GM12878 (cell line): ENCODE results near the gene KIF23. TPM values are rescaled to one million over a fixed set of nuclear protein-coding genes. Genes with fewer than 3 reads are reported as not detected.

ENCODE experiments used
- ATAC-seq: fragments of 200-7000 bp; cut with Tn5 transposase; 3 replicates; pipeline ENCODE4 v1.9.1; 2020; ENCODE audit warnings: mild to moderate bottlenecking, moderate library complexity
- BruUV-seq: library from RNA; stranded (reverse); fragments of 400-500 nt; replicated peaks from 2 replicates; lab custom pipeline; 2021; lab: Mats Ljungman, UMichigan
- CTCF ChIA-PET: fragments of 300-600 bp; sonication (Branson Sonifier 250); formaldehyde crosslinking; extraction: SDS; loops from one replicate; lab custom pipeline; 2021; ENCODE audit warnings: inconsistent platforms; lab: Yijun Ruan, JAX
- POLR2A ChIA-PET: fragments of 350-600 bp; formaldehyde crosslinking; extraction: SDS; loops from one replicate; lab custom pipeline; 2021; ENCODE audit warnings: inconsistent platforms; lab: Charles Lee
- RAD21 ChIA-PET: fragments of 300-600 bp; sonication (Branson Sonifier 250); formaldehyde crosslinking; loops from one replicate; lab custom pipeline; 2023; ENCODE audit warnings: antibody characterized with exemption; ENCODE audit not compliant: unreplicated experiment; lab: Charles Lee
- SMC1A ChIA-PET: fragments of 300-600 bp; sonication (Branson Sonifier 250); formaldehyde crosslinking; loops from one replicate; lab custom pipeline; 2023; ENCODE audit not compliant: unreplicated experiment, uncharacterized antibody; lab: Charles Lee
- DNase-seq: peaks from one replicate; pipeline ENCODE4 v3.0.0-alpha.2; 2011; ENCODE audit warnings: low read depth, low spot score
- FAIRE-seq: peaks from 3 replicates; lab custom pipeline; 2011; peaks lifted over from hg19 to GRCh38; lab: Jason Lieb, UNC
- H2AFZ ChIP-seq: 2 replicates; pipeline ENCODE4 v1.6.0; 2011; ENCODE audit warnings: low read depth, low read length, control low read depth; ENCODE audit not compliant: control insufficient read depth
- H3K27ac ChIP-seq: 2 replicates; pipeline ENCODE4 v1.5.1; 2011; ENCODE audit warnings: control low read depth; ENCODE audit not compliant: control insufficient read depth, insufficient read depth
- H3K27me3 ChIP-seq, 2 experiments: replicated peaks in 1 of 2; 2 replicates each; pipeline versions ENCODE4 v1.6.0 to v1.6.1; 2011; ENCODE audit warnings: low read length in 1 of 2; ENCODE audit not compliant: control insufficient read depth in 2 of 2, insufficient read depth in 2 of 2
- H3K36me3 ChIP-seq, 2 experiments: 2 replicates each; pipeline ENCODE4 v1.5.1; 2011; ENCODE audit warnings: low read length in 1 of 2; ENCODE audit not compliant: control insufficient read depth in 2 of 2, insufficient read depth in 2 of 2
- H3K4me1 ChIP-seq: 2 replicates; pipeline ENCODE4 v1.6.1; 2011; ENCODE audit warnings: mild to moderate bottlenecking, low read length, moderate library complexity, mixed read lengths; ENCODE audit not compliant: control insufficient read depth, insufficient read depth
- H3K4me2 ChIP-seq: 2 replicates; pipeline ENCODE4 v1.6.0; 2011; ENCODE audit warnings: control low read depth; ENCODE audit not compliant: control insufficient read depth, insufficient read depth
- H3K4me3 ChIP-seq: fragments of 200-600 bp; sonication (generic); 2 replicates; pipeline ENCODE4 v1.5.1; 2016
- H3K79me2 ChIP-seq: 2 replicates; pipeline ENCODE4 v1.6.0; 2011; ENCODE audit warnings: low read length; ENCODE audit not compliant: control insufficient read depth, insufficient read depth
- H3K9ac ChIP-seq: 2 replicates; pipeline ENCODE4 v1.8.0; 2011; ENCODE audit warnings: low read length, control low read depth, mixed read lengths; ENCODE audit not compliant: control insufficient read depth, insufficient read depth
- H3K9me3 ChIP-seq: replicated peaks from 3 replicates; pipeline ENCODE4 v1.5.1; 2011; ENCODE audit warnings: mild to moderate bottlenecking, low read length; ENCODE audit not compliant: control insufficient read depth, insufficient read depth
- H4K20me1 ChIP-seq: 2 replicates; pipeline ENCODE4 v1.6.0; 2011; ENCODE audit not compliant: control insufficient read depth, insufficient read depth
- FOXM1 ChIP-seq: IDR thresholded peaks from 2 replicates; pipeline ENCODE4 v1.6.1; 2012; ENCODE audit warnings: low read depth, mild to moderate bottlenecking, inconsistent platforms, low read length, moderate library complexity
- MEF2B ChIP-seq: fragments of 450-650 bp; IDR thresholded peaks from 2 replicates; pipeline ENCODE4 v1.6.1; 2018; ENCODE audit warnings: mild to moderate bottlenecking, moderate library complexity; ENCODE audit not compliant: partially characterized antibody, poor library complexity, severe bottlenecking
- NBN ChIP-seq: fragments of 450-650 bp; IDR thresholded peaks from 2 replicates; pipeline ENCODE4 v1.6.1; 2016
- NFIC ChIP-seq: IDR thresholded peaks from 2 replicates; pipeline ENCODE4 v1.6.1; 2012; ENCODE audit warnings: low read depth, mild to moderate bottlenecking, inconsistent platforms, low read length, moderate library complexity
- RFX5 ChIP-seq: IDR thresholded peaks from 2 replicates; pipeline ENCODE4 v1.6.1; 2011; ENCODE audit warnings: low read depth, low read length, improper control_type of control experiment
- SUZ12 ChIP-seq: fragments of 200-600 bp; sonication (generic); IDR thresholded peaks from one replicate; pipeline ENCODE4 v1.6.1; 2018; ENCODE audit warnings: antibody characterized with exemption, mild to moderate bottlenecking; ENCODE audit not compliant: unreplicated experiment
- TCF12 ChIP-seq: IDR thresholded peaks from 2 replicates; pipeline ENCODE4 v1.6.1; 2011; ENCODE audit warnings: low read depth, mild to moderate bottlenecking, low read length
- ZNF274 ChIP-seq: IDR thresholded peaks from one replicate; pipeline ENCODE4 v1.8.0; 2011; ENCODE audit not compliant: insufficient read length, insufficient read depth
- ZNF622 ChIP-seq: fragments of 450-650 bp; IDR thresholded peaks from 2 replicates; pipeline ENCODE4 v1.6.1; 2017; ENCODE audit warnings: mild to moderate bottlenecking, inconsistent platforms
- ZSCAN29 ChIP-seq: fragments of 450-650 bp; IDR thresholded peaks from 2 replicates; pipeline ENCODE4 v1.6.1; 2017; ENCODE audit warnings: mild to moderate bottlenecking, moderate library complexity
- WGBS: methylation state at CpG from one replicate; pipeline ENCODE4 v1.1.6; 2016; ENCODE audit warnings: low lambda C conversion rate; ENCODE audit not compliant: insufficient replicate concordance, insufficient coverage; ENCODE audit errors: missing lambda C conversion rate; 5-methylcytosine and 5-hydroxymethylcytosine counted together
- in situ Hi-C: fragments of 300-500 bp; cut with MboI; formaldehyde crosslinking; loops from 9 replicates; pipeline ENCODE4 v1.14.3; 2018; ENCODE audit warnings: mixed read lengths
- intact Hi-C: fragments of 100-400 bp; cut with micrococcal nuclease; formaldehyde crosslinking; loops from one replicate; pipeline ENCODE4 v1.14.2; 2022; ENCODE audit not compliant: unreplicated experiment
- polyA plus RNA-seq, 11 experiments: library from polyadenylated mRNA; depleted of rRNA in 4 of 11; unstranded in 6 of 11; stranded (reverse) in 5 of 11; fragments of >200 nt; fragmentation: Nextera tagmentation in 4 of 11; fragmentation: Illumina TruSeq in 1 of 11; extraction: Ambion mirVana in 4 of 11; extraction: Trizol in 1 of 11; gene quantifications; 1 replicate in 1 of 11; 2 replicates in 10 of 11; pipeline versions ENCODE4 v1.2.1 to v1.2.3, GENCODE V29; 2011 to 2016; ENCODE audit warnings: inconsistent platforms in 2 of 11, missing spikeins in 2 of 11, low read depth in 1 of 11
- total RNA-seq, 4 experiments: library from RNA; depleted of rRNA in 3 of 4; stranded (reverse); fragments of >200 nt in 3 of 4; fragmentation: Illumina TruSeq in 1 of 4; extraction: Trizol in 1 of 4; gene quantifications; 2 replicates each; pipeline versions ENCODE4 v1.2.1 to v1.2.3, GENCODE V29; 2013 to 2021
- TF ChIP-seq, protein P1 (sequence below): fragments of 450-650 bp; IDR thresholded peaks from 2 replicates; pipeline ENCODE4 v1.6.1; 2017; ENCODE audit warnings: mild to moderate bottlenecking, moderate library complexity
- TF ChIP-seq, protein P2 (sequence below): IDR thresholded peaks from 2 replicates; pipeline ENCODE4 v1.6.1; 2012; ENCODE audit warnings: low read depth, low read length, improper control_type of control experiment
- TF ChIP-seq, protein P3 (sequence below): fragments of 450-650 bp; IDR thresholded peaks from 2 replicates; pipeline ENCODE4 v1.6.1; 2018; ENCODE audit warnings: mild to moderate bottlenecking, low read depth, moderate library complexity; ENCODE audit not compliant: partially characterized antibody

The KIF23 gene
- total and polyA plus RNA-seq, 10 of the 15 experiments (the other 5 are each of a cell fraction or from before 2014, with no cell fraction given): 28.0 to 62.5 (median 46.6) TPM

DNA sequence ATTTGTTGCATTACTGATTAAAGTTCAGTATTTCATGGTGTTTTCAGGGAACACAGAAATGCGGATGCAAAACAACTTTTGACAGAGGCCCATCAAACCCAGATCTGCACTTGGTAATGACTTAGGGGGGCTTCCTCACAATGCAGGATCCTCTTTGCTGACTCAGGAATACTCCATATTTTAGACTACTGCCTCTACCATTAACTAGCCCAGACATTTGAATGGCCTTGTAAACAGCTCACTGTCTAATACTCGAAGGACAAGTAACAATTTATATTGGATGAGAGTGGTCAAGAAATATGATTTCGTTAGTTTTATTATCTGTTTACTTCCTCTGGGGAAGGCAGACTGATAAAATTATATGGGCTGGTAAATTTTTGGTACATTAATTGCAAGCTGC is 9.0 kb upstream of the KIF23 start (continued):
- TF ChIP-seq, protein P1, sequence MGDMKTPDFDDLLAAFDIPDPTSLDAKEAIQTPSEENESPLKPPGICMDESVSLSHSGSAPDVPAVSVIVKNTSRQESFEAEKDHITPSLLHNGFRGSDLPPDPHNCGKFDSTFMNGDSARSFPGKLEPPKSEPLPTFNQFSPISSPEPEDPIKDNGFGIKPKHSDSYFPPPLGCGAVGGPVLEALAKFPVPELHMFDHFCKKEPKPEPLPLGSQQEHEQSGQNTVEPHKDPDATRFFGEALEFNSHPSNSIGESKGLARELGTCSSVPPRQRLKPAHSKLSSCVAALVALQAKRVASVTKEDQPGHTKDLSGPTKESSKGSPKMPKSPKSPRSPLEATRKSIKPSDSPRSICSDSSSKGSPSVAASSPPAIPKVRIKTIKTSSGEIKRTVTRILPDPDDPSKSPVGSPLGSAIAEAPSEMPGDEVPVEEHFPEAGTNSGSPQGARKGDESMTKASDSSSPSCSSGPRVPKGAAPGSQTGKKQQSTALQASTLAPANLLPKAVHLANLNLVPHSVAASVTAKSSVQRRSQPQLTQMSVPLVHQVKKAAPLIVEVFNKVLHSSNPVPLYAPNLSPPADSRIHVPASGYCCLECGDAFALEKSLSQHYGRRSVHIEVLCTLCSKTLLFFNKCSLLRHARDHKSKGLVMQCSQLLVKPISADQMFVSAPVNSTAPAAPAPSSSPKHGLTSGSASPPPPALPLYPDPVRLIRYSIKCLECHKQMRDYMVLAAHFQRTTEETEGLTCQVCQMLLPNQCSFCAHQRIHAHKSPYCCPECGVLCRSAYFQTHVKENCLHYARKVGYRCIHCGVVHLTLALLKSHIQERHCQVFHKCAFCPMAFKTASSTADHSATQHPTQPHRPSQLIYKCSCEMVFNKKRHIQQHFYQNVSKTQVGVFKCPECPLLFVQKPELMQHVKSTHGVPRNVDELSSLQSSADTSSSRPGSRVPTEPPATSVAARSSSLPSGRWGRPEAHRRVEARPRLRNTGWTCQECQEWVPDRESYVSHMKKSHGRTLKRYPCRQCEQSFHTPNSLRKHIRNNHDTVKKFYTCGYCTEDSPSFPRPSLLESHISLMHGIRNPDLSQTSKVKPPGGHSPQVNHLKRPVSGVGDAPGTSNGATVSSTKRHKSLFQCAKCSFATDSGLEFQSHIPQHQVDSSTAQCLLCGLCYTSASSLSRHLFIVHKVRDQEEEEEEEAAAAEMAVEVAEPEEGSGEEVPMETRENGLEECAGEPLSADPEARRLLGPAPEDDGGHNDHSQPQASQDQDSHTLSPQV: no peak
- TF ChIP-seq NBN (no peak), FOXM1 (no peak), ZNF622 (no peak)
- TF ChIP-seq, all 136 proteins: peak for 0

DNA sequence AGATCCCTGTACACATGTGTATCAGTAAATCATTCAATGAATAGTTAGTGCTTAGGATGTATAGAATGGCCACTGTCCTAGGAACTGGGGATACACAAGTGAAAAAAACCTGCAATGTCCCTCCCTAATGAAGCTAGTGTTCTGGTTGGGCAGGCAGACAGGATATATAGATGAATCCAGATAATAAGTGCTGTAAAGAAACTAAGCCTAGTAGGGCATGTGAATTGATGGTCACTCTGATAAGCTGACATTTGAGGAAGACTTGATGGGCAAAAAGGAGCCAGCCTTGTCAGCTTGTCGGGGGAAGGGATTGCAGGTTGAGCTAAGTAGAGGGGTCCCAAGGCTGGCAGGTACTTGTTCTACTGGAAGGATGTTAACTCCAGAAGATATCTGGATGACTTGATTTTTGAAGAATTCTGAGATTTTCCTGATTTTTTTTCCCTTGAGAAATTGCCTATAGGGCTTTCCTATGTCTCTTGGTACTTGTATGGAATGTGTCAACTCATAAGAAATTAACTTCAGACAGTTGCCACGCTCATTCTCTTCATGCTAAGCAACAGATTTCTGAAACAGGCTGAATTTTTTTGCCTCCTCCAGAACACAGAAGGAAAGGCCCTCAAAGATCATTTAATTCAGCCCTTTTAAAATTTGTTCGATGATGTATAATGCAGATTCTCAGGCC is 6.3 kb upstream of the KIF23 start:
- intact Hi-C loops (no loop called here), in situ Hi-C loops (no loop called here)
- H3K27ac ChIP-seq: no peak overlapping the region
- SMC1A ChIA-PET: interaction anchor here (0.7 kb wide), 1 partner anchor 293 kb away, joined by 3 read pairs; no protein-coding TSS in a partner anchor
- H3K9me3 ChIP-seq: no peaks in the 10 kb centered on the region
- H3K4me2 ChIP-seq: no peak overlapping the region
- ATAC-seq (no peak), DNase-seq (no peak), FAIRE-seq (no peak)
- WGBS: 28% methylated on average over 3 of the region's 3 CpGs
- POLR2A ChIA-PET: interaction anchor here (0.6 kb wide), 2 partner anchors 31 to 35 kb away, joined by 3 to 4 read pairs; no protein-coding TSS in a partner anchor
- H3K4me3 ChIP-seq: no peak overlapping the region
- no TSS peak for BruUV-seq
- TF ChIP-seq TCF12 (no peak), NFIC (no peak), ZSCAN29 (no peak), RFX5 (no peak), ZNF274 (no peak), MEF2B (no peak), SUZ12 (no peak)
- TF ChIP-seq, protein P2, sequence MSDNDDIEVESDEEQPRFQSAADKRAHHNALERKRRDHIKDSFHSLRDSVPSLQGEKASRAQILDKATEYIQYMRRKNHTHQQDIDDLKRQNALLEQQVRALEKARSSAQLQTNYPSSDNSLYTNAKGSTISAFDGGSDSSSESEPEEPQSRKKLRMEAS: no peak
- TF ChIP-seq, protein P3, sequence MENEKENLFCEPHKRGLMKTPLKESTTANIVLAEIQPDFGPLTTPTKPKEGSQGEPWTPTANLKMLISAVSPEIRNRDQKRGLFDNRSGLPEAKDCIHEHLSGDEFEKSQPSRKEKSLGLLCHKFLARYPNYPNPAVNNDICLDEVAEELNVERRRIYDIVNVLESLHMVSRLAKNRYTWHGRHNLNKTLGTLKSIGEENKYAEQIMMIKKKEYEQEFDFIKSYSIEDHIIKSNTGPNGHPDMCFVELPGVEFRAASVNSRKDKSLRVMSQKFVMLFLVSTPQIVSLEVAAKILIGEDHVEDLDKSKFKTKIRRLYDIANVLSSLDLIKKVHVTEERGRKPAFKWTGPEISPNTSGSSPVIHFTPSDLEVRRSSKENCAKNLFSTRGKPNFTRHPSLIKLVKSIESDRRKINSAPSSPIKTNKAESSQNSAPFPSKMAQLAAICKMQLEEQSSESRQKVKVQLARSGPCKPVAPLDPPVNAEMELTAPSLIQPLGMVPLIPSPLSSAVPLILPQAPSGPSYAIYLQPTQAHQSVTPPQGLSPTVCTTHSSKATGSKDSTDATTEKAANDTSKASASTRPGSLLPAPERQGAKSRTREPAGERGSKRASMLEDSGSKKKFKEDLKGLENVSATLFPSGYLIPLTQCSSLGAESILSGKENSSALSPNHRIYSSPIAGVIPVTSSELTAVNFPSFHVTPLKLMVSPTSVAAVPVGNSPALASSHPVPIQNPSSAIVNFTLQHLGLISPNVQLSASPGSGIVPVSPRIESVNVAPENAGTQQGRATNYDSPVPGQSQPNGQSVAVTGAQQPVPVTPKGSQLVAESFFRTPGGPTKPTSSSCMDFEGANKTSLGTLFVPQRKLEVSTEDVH: no peak
- RAD21 ChIA-PET: no interaction called here
- H3K9ac ChIP-seq: no peak overlapping the region
- no peaks in the 10 kb centered on the region for H3K79me2 ChIP-seq
- H3K36me3 ChIP-seq: no peaks in the 10 kb centered on the region
- H4K20me1 ChIP-seq: no peaks in the 10 kb centered on the region
- CTCF ChIA-PET: interaction anchor here (1.1 kb wide), 1 partner anchor 13 kb away, joined by 3 read pairs; no protein-coding TSS in a partner anchor
- peaks cover 5% of the 10 kb centered on the region for H3K4me1 ChIP-seq
- 0 out of 4 replicates have a peak, but pooled peaks cover 0 to 2% of the 10 kb centered on the region in 2 experiments for H3K27me3 ChIP-seq
- no peak overlapping the region for H2AFZ ChIP-seq
